Gastroesophageal sphincter (tissue), 4 donors: ENCODE measurements around the gene ROR1. TPM values are rescaled to one million over a fixed set of nuclear protein-coding genes. Genes with fewer than 3 reads are reported as not detected.

Experiments used
- ATAC-seq: fragments of 150-250 bp; one replicate; pipeline ENCODE4 v1.9.1; 2016; ENCODE audit warnings: mild to moderate bottlenecking, moderate library complexity
- H3K27ac ChIP-seq, 4 donors: fragments of 200-600 bp; sonication (generic) in 3 of 4; 1 replicate in 3 of 4; 2 replicates in 1 of 4; pipeline ENCODE4 v1.5.1; 2016 to 2019
- H3K27me3 ChIP-seq: fragments of 200-600 bp; sonication (generic); one replicate; pipeline ENCODE4 v1.5.1; 2019
- H3K36me3 ChIP-seq, 2 donors: fragments of 200-600 bp; sonication (generic); one replicate each; pipeline ENCODE4 v1.5.1; 2019; ENCODE audit warnings: control low read depth in 1 of 2
- H3K4me1 ChIP-seq, 3 donors: fragments of 200-600 bp; sonication (generic); 1 replicate in 2 of 3; 2 replicates in 1 of 3; pipeline ENCODE4 v1.5.1; 2016 to 2019; ENCODE audit warnings: control low read depth in 2 of 3
- H3K4me3 ChIP-seq, 2 donors: fragments of 200-600 bp; sonication (generic); one replicate each; pipeline ENCODE4 v1.5.1; 2019; ENCODE audit warnings: mild to moderate bottlenecking in 1 of 2, moderate library complexity in 1 of 2
- H3K9me3 ChIP-seq, 3 donors: fragments of 200-600 bp; sonication (generic); one replicate each; pipeline ENCODE4 v1.5.1; 2017 to 2019; ENCODE audit warnings: control low read depth in 2 of 3
- CTCF ChIP-seq, 4 experiments: fragments of 200-600 bp in 2 of 4; fragments of 450-650 bp in 2 of 4; sonication (generic) in 1 of 4; IDR thresholded peaks; one replicate each; pipeline ENCODE4 v1.5.1; 2017 to 2019; ENCODE audit warnings: antibody characterized with exemption in 4 of 4, mild to moderate bottlenecking in 2 of 4, moderate library complexity in 2 of 4
- EP300 ChIP-seq: sonication (generic); formaldehyde crosslinking; IDR thresholded peaks from one replicate; pipeline ENCODE4 v1.6.1; 2017; ENCODE audit warnings: antibody characterized with exemption, mild to moderate bottlenecking
- POLR2A ChIP-seq, 2 donors: fragments of 450-650 bp; IDR thresholded peaks; one replicate each; pipeline ENCODE4 v1.6.1; 2017; ENCODE audit warnings: antibody characterized with exemption in 2 of 2, mild to moderate bottlenecking in 2 of 2, moderate library complexity in 1 of 2
- POLR2AphosphoS5 ChIP-seq: sonication (generic); formaldehyde crosslinking; IDR thresholded peaks from one replicate; pipeline ENCODE4 v1.6.1; 2017; ENCODE audit warnings: antibody characterized with exemption
- whole genome bisulfite sequencing, 2 donors: methylation state at CpG; one replicate each; pipeline ENCODE4 v1.1.5; 2018; ENCODE audit warnings: low coverage in 1 of 2; 5-methylcytosine and 5-hydroxymethylcytosine counted together
- total RNA-seq, 4 donors: library from RNA; depleted of rRNA; stranded (reverse); fragments of >200 nt; gene quantifications; one replicate each; pipeline ENCODE4 v1.1.0, GENCODE V29; 2016

ROR1 gene
- total RNA-seq, 4 donors from 2014 or later, result 5.0 to 38.0 (median 8.3) TPM

- TF ChIP-seq POLR2AphosphoS5, result no peak
- TF ChIP-seq EP300, result no peak
- TF ChIP-seq POLR2A (IDR thresholded peaks at IDR 0.05), result no peak
- no peak for TF ChIP-seq CTCF (IDR thresholded peaks at IDR 0.05)
These were observed 420.6 kb downstream of the ROR1 start for GRCh38 chr1:64194168-64195080.

GRCh38 chr1:64195081-64195395 lies 421.2 kb downstream of the ROR1 start:
- Histone ChIP-seq H3K4me3 (no peak overlapping the region), H3K27me3 (no peaks in the 10 kb centered on the region), H3K4me1 (peaks cover 0 to 22% (median 0%) of the 10 kb centered on the region in 3 donors), H3K36me3 (no peaks in the 10 kb centered on the region), H3K9me3 (no peaks in the 10 kb centered on the region), H3K27ac (no peak overlapping the region)
- no peak for ATAC-seq
- WGBS, 2 donors, result 29 to 35% methylated on average over 1 of the region's 1 CpG
- no peak for TF ChIP-seq POLR2A (IDR thresholded peaks at IDR 0.05)

More at GRCh38 chr1:64194168-64195080, 420.6 kb downstream of the ROR1 start:
- Histone ChIP-seq H3K36me3 (no peaks in the 10 kb centered on the region), H3K9me3 (no peaks in the 10 kb centered on the region), H3K27me3 (no peaks in the 10 kb centered on the region), H3K4me3 (no peak overlapping the region), H3K4me1 (peaks cover 0 to 22% (median 0%) of the 10 kb centered on the region in 3 donors), H3K27ac (no peak overlapping the region)
- no peak for ATAC-seq
- 35 to 60% methylated on average over 6 to 7 of the region's 8 CpGs for WGBS, 2 donors

- WGBS, 2 donors, result 80 to 83% methylated on average over 2 to 3 of the region's 8 CpGs
- H3K27ac ChIP-seq, result no peak overlapping the region
- no peak for ATAC-seq
These were observed 422.5 kb downstream of the ROR1 start for GRCh38 chr1:64196074-64196870.

GRCh38 chr1:64197076-64197475 lies 423.3 kb downstream of the ROR1 start:
- no peak for TF ChIP-seq POLR2AphosphoS5
- no peak for TF ChIP-seq CTCF (IDR thresholded peaks at IDR 0.05)
- TF ChIP-seq EP300, result no peak
- TF ChIP-seq POLR2A (IDR thresholded peaks at IDR 0.05), result no peak
- H3K27me3 ChIP-seq, result no peaks in the 10 kb centered on the region
- 94 to 95% methylated on average over 3 of the region's 3 CpGs for WGBS, 2 donors
- no peak overlapping the region for H3K27ac ChIP-seq
- no peaks in the 10 kb centered on the region for H3K9me3 ChIP-seq
- ATAC-seq, result no peak
- H3K4me3 ChIP-seq, result no peak overlapping the region
- H3K36me3 ChIP-seq, result no peaks in the 10 kb centered on the region
- peaks cover 0 to 22% (median 0%) of the 10 kb centered on the region in 3 donors for H3K4me1 ChIP-seq

More at GRCh38 chr1:64196074-64196870, 422.5 kb downstream of the ROR1 start:
- Histone ChIP-seq H3K4me3 (no peak overlapping the region), H3K36me3 (no peaks in the 10 kb centered on the region), H3K9me3 (no peaks in the 10 kb centered on the region), H3K4me1 (peaks cover 0 to 22% (median 0%) of the 10 kb centered on the region in 3 donors), H3K27me3 (no peaks in the 10 kb centered on the region)
- TF ChIP-seq POLR2A (IDR thresholded peaks at IDR 0.05) (no peak), CTCF (IDR thresholded peaks at IDR 0.05) (no peak), POLR2AphosphoS5 (no peak), EP300 (no peak)

GRCh38 chr1:64199154-64199553 lies 425.3 kb downstream of the ROR1 start:
- H3K27me3 ChIP-seq, result no peaks in the 10 kb centered on the region
- no peaks in the 10 kb centered on the region for H3K36me3 ChIP-seq
- 71 to 83% methylated on average over 1 to 2 of the region's 2 CpGs for WGBS, 2 donors
- H3K4me1 ChIP-seq, result peaks cover 0 to 21% (median 0%) of the 10 kb centered on the region in 3 donors
- H3K4me3 ChIP-seq, result no peak overlapping the region
- H3K27ac ChIP-seq, result no peak overlapping the region
- ATAC-seq, result no peak
- TF ChIP-seq POLR2AphosphoS5 (no peak), POLR2A (IDR thresholded peaks at IDR 0.05) (no peak), CTCF (IDR thresholded peaks at IDR 0.05) (no peak), EP300 (no peak)
- H3K9me3 ChIP-seq, result no peaks in the 10 kb centered on the region
